ENCODE data around the gene SMIM10L1. TPM values are rescaled to one million over a fixed set of nuclear protein-coding genes. Genes with fewer than 3 reads are reported as not detected.

The SMIM10L1 gene
- total and polyA plus RNA-seq, 8 donors: 9.5 to 15.5 (median 13.1) TPM

DNA sequence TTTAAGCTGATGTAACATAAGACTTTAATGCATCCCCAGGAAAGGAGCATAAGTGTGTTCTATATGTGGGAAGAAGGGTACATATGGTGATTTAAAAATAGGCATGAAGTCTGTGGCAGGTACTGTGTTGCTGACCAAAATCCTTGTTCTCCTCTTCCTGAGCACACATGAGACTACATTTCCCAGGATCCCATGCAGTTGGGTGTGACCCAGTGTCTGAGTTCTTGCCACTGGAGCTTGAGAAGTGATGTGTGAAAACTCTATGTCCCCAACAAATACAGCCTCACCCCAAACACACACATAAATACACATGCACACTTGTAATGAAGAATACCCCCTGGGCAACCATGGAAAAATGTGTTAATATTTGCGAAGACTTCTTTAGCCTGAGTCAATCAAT is 8.5 kb upstream of the SMIM10L1 start:
- Histone ChIP-seq H3K4me3 (no peak overlapping the region), H3K36me3 (peaks cover 2 to 6% of the 10 kb centered on the region in 2 donors), H3K27me3 (no peaks in the 10 kb centered on the region), H3K4me1 (no peaks in the 10 kb centered on the region), H3K9me3 (no peaks in the 10 kb centered on the region), H3K27ac (no peak overlapping the region)
- DNase-seq: no peak
- TF ChIP-seq, protein P1, sequence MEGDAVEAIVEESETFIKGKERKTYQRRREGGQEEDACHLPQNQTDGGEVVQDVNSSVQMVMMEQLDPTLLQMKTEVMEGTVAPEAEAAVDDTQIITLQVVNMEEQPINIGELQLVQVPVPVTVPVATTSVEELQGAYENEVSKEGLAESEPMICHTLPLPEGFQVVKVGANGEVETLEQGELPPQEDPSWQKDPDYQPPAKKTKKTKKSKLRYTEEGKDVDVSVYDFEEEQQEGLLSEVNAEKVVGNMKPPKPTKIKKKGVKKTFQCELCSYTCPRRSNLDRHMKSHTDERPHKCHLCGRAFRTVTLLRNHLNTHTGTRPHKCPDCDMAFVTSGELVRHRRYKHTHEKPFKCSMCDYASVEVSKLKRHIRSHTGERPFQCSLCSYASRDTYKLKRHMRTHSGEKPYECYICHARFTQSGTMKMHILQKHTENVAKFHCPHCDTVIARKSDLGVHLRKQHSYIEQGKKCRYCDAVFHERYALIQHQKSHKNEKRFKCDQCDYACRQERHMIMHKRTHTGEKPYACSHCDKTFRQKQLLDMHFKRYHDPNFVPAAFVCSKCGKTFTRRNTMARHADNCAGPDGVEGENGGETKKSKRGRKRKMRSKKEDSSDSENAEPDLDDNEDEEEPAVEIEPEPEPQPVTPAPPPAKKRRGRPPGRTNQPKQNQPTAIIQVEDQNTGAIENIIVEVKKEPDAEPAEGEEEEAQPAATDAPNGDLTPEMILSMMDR (IDR thresholded peaks at IDR 0.05): no peak
- intact Hi-C loops (cut with DNase I): no loop called here
- ATAC-seq: no peak

DNA sequence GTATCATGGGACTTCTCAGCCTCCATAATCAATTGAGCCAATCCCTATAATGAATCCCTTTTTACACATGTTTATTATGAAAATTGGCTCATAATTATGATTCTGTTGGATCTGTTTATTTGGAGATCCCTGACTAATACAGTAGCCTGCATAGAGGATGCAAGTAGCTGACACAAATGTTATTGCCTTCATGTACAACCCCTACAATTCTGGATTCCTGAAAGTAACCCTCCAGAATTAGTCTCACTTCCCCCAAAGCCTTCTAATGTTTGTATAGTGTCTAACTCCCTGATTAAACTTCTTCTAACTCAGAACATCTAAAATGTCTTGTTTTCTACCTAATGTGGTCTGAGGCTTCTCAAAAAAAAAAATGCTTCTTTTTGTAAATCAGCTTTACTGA is 6.6 kb upstream of the SMIM10L1 start:
- H3K36me3 ChIP-seq: peaks cover 2 to 6% of the 10 kb centered on the region in 2 donors
- H3K27ac ChIP-seq: no peak overlapping the region
- ATAC-seq: no peak
- intact Hi-C loops (cut with DNase I): no loop called here
- H3K9me3 ChIP-seq: no peaks in the 10 kb centered on the region
- TF ChIP-seq, protein P1 (IDR thresholded peaks at IDR 0.05): no peak
- no peak for DNase-seq
- H3K27me3 ChIP-seq: no peaks in the 10 kb centered on the region
- no peak overlapping the region for H3K4me3 ChIP-seq
- peaks cover 0 to 10% of the 10 kb centered on the region in 2 donors for H3K4me1 ChIP-seq

DNA sequence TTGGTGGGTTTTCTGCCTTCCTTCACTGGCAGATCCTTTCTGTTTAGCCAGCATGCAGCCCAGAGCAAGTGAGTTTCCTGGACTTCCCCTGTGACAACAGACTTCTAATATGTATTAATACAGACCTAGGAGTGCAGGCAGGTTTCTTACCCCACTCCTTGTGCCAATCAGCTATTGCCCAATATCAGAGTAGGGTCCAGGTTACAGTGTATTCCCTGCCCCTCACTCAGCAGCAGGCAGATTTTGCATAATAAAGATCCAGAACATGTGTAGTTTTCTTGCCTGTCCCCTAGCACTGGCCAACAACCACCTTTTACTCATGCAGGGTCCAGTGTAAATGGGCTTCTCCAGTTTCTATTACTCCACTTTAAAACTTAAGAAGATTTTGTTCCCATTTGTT is 4.7 kb upstream of the SMIM10L1 start:
- intact Hi-C loops (cut with DNase I): no loop called here

DNA sequence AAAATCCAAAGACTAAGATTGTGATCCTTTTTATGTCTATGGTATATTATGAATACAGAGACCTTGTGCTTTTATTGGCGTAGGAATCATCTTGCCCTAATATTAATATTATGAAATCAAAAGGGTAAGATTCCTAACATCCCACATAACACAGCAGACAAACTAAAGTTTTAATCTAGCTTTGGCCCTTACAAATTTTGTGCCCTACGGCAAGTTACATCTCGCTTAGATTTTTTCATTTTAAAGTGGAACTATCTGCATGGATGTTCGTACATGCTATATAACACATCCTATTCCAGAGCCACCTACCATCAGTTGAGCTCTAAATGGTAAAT is 217 bp upstream of the SMIM10L1 start:
- H3K27ac ChIP-seq: peak overlapping the region; percentile 95 to 97
- no peak for ATAC-seq
- intact Hi-C loops (cut with DNase I): no loop called here

More for the DNA sequence above, 4.7 kb upstream of the SMIM10L1 start:
- no peaks in the 10 kb centered on the region for H3K9me3 ChIP-seq
- DNase-seq: no peak
- no peaks in the 10 kb centered on the region for H3K27me3 ChIP-seq
- H3K4me1 ChIP-seq: peaks cover 0 to 23% of the 10 kb centered on the region in 2 donors
- H3K27ac ChIP-seq: no peak overlapping the region
- TF ChIP-seq, protein P1 (IDR thresholded peaks at IDR 0.05): no peak
- H3K36me3 ChIP-seq: peaks cover 0 to 6% of the 10 kb centered on the region in 2 donors
- no peak for ATAC-seq
- H3K4me3 ChIP-seq: no peak overlapping the region

DNA sequence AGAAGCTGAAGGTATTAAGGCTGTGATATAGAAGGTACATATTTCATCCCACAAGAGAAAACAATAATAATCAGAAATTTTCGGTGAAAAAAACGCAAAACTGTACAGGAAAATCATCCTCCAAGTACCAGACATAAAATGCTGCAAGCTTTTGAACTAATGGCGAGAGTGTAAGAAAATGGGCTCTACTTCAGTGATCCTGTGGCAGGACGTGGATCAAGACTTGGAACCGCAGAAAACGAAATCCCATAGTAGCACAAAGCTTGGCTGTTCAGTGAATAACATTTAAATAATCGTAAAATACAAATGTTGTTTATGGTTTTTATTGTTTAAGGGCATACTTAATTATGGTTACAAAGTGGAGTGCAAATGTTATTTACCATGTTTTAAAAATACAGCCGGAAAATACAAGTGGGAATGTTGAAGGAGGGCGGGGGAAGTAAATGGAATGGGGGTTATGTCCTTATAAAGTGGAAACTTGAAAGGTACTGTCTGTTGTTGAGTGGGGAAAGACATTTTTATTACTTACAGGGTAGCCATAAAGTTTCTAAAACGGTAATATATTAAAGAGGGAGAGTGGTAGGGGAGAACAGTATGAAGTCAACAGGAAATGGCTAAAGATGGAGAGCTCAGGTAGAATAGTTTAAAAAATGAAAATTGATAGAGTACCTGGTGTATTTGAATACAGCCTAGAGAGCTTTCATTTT is 1.1 kb downstream of the SMIM10L1 start:
- H3K36me3 ChIP-seq: no peaks in the 10 kb centered on the region
- intact Hi-C loops (cut with DNase I): no loop called here
- peaks cover 0 to 40% of the 10 kb centered on the region in 2 donors for H3K4me1 ChIP-seq
- DNase-seq (peak in 2 of 4 donors; percentile 24 to 30), ATAC-seq (peak; percentile 31)
- no peaks in the 10 kb centered on the region for H3K27me3 ChIP-seq
- H3K9me3 ChIP-seq: no peaks in the 10 kb centered on the region
- H3K4me3 ChIP-seq: peak overlapping the region; percentile 72 to 83
- TF ChIP-seq, protein P1 (IDR thresholded peaks at IDR 0.05): no peak
- peak overlapping the region; percentile 95 to 97 for H3K27ac ChIP-seq

More for the DNA sequence above, 217 bp upstream of the SMIM10L1 start:
- TF ChIP-seq, protein P1 (IDR thresholded peaks at IDR 0.05): no peak
- Histone ChIP-seq H3K36me3 (peaks cover 0 to 3% of the 10 kb centered on the region in 2 donors), H3K9me3 (no peaks in the 10 kb centered on the region), H3K4me3 (peak overlapping the region; percentile 72 to 83), H3K27me3 (no peaks in the 10 kb centered on the region), H3K4me1 (peaks cover 0 to 40% of the 10 kb centered on the region in 2 donors)
- DNase-seq: no peak

Data from left lung (tissue), 10 donors.